ENCODE measurements around the gene GP1BB.
"Not testable (repeated sequence)": the region's sequence is repeated elsewhere in the genome, so short reads cannot be mapped to it uniquely, and the experiment has no call there.

The GP1BB gene

GRCh38 chr22:19714312-19715187, 8.8 kb upstream of the GP1BB start, which contains the start of gene SEPTIN5:
Gene SEPTIN5 (plus strand): TSS chr22:19714503. CDS start chr22:19714589, 86 bp downstream.
- no peak for DNase-seq

- DNase-seq = no peak
These were observed 8.0 kb upstream of the GP1BB start for GRCh38 chr22:19715188-19715930.

GRCh38 chr22:19716041-19716828, 7.1 kb upstream of the GP1BB start:
- DNase-seq = no peak

- no peak for DNase-seq
These were observed 6.6 kb upstream of the GP1BB start for GRCh38 chr22:19716829-19717105.

DNA sequence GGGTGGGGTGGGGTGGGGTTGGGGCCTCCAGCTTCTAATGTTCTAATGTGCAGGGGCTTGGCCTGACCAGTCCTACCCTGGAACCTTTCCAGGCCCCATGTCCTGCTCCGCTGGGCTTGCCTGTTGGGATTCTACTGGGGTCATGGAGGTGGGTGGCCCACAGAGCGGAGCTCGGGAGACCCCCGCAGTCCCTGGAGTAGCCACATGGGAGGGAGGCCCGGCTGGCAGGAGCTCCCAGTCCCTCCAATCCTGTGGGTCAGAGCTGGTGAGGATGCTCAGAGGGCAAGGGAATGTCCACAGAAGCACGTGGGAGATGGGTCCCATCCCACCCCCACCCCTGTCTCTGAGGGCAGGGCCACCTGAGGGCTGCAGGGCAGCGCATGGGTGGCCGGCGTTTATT, 6.2 kb upstream of the GP1BB start:
- DNase-seq = no peak

DNA sequence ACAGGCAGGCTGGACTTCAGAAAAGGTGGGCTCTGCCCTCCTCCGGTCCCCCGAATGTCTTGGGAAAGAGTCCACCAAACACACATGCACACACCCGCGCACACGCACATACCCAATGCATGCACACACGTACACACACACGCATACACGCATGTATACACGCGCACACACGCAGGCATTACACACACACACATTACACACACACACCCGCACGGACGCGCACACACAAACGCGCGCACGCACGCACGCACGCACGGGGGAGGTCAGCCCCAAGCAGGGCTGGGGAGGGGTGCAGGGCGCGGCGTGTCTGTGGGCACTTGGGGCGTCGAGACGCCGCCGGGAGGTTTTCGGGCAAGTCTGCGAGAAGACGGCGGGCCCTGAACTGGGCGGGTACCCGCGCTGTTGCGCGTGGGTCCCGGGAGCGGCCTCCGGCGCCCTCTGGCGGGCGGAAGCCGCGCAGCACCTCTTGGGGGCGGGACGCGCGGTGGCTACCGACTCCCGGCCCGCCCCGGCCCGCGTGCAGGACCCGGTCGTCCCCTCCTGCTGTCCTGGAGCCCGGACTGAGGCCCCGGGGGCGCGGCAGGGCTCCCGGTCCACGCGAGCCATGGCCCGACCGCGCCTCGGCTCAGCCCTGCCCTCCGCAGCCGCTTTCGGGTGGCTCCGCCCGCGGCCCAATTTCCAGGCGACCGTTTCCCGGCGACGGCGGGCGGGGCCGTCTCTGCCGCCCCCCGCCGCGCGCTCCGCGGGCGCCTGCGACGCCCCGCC, 5.5 kb upstream of the GP1BB start:
- DNase-seq = peak; percentile 87

DNA sequence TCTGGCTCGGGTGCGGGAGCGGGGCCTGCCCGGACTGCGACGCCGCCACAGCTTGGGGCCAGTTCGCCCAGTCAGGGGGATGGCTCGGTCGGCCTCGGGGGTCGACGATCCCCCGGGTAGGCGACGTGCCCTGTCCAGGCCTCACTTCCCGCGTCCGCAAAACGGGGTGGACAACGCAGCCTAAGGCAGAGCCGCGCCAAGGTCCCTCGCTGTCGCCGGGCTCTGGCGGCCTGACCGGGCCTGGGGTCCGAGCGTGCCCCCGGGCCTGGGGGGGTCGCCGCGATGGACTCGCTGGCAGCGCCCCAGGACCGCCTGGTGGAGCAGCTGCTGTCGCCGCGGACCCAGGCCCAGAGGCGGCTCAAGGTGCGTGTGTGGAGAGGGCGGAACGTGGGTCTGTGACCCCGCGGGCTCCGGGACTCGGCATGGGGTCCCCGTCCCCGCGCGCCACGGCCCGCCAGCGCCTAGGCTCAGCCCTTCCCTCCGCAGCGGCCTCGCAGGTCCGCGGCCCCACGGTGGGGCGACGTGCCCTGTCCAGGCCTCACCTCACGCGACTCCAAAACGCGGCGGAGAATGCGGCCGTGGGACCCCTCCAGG, 4.8 kb upstream of the GP1BB start:
- no peak for DNase-seq

- DNase-seq = no peak
These were observed 4.3 kb upstream of the GP1BB start for GRCh38 chr22:19719050-19719482.

- no peak for DNase-seq
These were observed 3.8 kb upstream of the GP1BB start for GRCh38 chr22:19719488-19720021.

DNA sequence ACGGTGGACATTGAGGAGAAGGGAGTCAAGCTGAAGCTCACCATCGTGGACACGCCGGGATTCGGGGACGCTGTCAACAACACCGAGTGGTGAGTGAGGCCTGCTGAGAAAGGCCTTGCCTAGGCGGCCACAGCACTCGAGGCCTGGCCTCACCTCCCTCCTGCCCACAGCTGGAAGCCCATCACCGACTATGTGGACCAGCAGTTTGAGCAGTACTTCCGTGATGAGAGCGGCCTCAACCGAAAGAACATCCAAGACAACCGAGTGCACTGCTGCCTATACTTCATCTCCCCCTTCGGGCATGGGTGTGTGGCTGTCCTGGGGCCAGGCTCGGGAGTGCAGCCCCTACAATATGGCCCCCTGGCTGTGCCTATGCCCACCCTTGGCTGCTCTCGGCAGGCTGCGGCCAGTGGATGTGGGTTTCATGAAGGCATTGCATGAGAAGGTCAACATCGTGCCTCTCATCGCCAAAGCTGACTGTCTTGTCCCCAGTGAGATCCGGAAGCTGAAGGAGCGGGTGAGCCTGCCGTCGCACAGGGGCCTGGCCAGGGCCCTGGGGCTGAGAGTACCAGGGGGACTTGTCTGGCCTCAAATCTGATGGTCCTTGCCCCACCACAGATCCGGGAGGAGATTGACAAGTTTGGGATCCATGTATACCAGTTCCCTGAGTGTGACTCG, 3.0 kb upstream of the GP1BB start:
- no peak for DNase-seq

- DNase-seq = no peak
These were observed 2.4 kb upstream of the GP1BB start for GRCh38 chr22:19720999-19721329.

DNA sequence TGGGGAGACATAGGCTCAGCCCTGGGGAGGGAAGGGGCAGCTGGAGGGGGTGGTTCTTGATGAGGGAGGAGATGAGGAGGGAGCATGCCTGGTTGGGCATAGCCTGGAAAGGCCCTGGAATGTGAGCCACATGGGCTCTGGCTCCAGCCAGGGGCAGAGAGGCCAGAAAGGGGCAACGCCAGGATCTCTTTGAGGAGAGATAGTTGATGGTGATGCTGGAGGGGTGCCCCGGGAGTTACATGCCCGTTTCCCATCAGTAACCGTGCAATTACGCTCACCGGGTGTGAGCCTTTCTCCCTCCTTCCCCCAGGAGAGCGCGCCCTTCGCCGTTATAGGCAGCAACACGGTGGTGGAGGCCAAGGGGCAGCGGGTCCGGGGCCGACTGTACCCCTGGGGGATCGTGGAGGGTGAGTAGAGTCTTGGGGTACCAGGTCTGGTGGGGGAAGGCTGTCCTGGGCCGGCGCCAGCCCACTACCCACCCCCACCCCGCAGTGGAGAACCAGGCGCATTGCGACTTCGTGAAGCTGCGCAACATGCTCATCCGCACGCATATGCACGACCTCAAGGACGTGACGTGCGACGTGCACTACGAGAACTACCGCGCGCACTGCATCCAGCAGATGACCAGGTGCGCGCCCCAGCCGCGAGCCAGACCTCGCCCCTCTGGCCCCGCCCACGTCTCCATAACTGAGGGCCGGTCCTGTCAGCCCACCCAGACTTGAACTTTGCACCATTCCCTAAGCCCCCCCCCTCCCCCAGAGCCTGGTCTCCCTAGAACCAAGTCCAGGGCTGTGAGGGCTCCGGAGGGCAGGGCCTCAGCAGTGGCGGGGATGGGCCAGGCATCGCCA, 1.8 kb upstream of the GP1BB start:
- DNase-seq = peak; percentile 45

DNA sequence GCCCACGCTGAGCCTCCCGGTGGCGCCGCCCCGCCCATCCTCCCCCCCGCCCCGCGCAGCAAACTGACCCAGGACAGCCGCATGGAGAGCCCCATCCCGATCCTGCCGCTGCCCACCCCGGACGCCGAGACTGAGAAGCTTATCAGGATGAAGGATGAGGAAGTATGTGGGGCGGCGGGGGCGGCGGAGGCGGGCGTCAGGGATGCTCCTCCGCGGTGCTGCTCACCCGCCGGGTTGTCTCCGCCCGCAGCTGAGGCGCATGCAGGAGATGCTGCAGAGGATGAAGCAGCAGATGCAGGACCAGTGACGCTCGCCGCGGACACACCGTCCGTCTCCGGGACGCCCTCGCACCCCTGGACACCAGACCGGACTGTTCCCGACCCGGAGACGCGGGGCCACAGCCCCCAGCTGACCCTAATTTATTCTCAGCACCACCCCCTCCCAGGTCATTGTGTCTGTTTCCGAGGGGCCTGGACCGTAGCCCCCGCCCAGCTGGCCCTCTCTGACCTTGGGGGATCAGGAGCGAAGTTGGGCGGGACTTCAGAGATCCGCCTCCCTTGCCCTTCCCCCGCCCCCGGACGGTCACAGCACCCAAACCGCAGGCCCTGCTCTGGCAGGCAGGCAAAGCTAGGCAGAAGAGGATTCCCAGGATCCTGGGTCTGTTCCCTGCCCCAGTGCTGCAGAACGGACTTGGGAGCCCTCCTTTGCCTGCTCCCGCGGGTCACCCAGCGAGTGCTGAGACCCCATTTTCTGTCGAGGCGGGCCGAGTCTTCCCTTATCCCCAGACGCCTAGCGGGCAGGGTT, 959 bp upstream of the GP1BB start:
- peak; percentile 51 for DNase-seq

GRCh38 chr22:19722982-19723231, 432 bp upstream of the GP1BB start:
- no peak for DNase-seq

DNA sequence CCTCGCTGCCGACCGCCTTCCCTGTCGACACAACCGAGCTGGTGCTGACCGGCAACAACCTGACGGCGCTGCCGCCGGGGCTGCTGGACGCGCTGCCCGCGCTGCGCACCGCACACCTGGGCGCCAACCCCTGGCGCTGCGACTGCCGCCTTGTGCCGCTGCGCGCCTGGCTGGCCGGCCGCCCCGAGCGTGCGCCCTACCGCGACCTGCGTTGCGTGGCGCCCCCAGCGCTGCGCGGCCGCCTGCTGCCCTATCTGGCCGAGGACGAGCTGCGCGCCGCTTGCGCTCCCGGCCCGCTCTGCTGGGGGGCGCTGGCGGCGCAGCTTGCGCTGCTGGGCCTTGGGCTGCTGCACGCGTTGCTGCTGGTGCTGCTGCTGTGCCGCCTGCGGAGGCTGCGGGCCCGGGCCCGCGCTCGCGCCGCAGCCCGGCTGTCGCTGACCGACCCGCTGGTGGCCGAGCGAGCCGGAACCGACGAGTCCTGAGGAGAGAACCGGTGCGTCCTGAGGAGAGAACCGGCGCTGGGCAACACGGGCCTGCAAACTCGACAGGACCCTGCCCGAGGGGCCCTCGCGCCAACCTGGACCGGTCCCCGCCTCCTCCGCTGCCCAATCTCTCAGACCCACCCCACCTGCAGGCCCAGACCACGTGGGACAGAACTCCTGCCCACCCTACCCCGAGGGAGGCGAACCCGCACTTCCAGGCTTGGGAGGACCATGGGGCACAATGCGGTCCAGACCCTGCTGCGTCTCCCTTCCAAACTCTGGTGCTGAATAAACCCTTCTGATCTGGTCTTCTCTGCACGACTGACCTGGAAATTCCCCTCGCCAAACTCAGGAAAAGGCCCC, 866 bp downstream of the GP1BB start:
- peak; percentile 74 for DNase-seq

GRCh38 chr22:19724927-19725661, 1.8 kb downstream of the GP1BB start:
- no peak for DNase-seq

- not testable (repeated sequence) for DNase-seq
These were observed 2.9 kb downstream of the GP1BB start for GRCh38 chr22:19726064-19726788.
